ENCODE data around the gene FUT3. TPM values are rescaled to one million over a fixed set of nuclear protein-coding genes. Genes with fewer than 3 reads are reported as not detected.

The FUT3 gene
- total RNA-seq, 2 donors from 2014 or later: not detected

DNA sequence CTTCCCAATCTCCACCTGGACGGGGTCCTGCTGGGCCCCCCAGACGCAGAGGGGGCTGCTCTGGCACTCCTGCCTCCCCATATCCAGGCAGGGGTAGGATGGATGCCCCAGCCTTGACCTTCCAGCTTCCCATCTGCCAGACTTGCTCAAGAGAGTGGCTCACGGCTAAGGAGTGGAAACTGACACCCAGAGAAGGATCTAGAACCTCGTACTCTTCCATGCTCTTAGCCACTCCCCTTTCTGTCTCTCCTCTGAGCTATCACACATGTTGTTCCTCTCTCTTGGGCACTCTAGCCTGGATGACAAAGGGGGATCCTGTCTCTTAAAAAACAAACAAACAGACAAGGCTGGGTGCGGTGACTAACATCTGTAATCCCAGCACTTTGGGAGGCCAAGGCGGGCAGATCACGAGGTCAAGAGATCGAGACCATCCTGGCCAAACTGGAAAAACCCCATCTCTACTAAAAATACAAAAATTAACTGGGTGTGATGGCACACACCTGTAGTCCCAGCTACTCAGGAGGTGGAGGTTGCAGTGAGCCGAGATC, 31.2 kb upstream of the FUT3 start:
- no peak for DNase-seq (ENCODE audit: low spot score)
- no peak overlapping the region for H3K4me3 ChIP-seq
- H3K27me3 ChIP-seq: no peaks in the 10 kb centered on the region
- H3K36me3 ChIP-seq: no peaks in the 10 kb centered on the region
- H3K27ac ChIP-seq: peak overlapping the region; percentile 51 to 67
- TF ChIP-seq, protein P1, sequence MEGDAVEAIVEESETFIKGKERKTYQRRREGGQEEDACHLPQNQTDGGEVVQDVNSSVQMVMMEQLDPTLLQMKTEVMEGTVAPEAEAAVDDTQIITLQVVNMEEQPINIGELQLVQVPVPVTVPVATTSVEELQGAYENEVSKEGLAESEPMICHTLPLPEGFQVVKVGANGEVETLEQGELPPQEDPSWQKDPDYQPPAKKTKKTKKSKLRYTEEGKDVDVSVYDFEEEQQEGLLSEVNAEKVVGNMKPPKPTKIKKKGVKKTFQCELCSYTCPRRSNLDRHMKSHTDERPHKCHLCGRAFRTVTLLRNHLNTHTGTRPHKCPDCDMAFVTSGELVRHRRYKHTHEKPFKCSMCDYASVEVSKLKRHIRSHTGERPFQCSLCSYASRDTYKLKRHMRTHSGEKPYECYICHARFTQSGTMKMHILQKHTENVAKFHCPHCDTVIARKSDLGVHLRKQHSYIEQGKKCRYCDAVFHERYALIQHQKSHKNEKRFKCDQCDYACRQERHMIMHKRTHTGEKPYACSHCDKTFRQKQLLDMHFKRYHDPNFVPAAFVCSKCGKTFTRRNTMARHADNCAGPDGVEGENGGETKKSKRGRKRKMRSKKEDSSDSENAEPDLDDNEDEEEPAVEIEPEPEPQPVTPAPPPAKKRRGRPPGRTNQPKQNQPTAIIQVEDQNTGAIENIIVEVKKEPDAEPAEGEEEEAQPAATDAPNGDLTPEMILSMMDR (IDR thresholded peaks at IDR 0.05): no peak
- H3K9me3 ChIP-seq: no peaks in the 10 kb centered on the region
- peaks cover 0 to 11% of the 10 kb centered on the region in 2 donors for H3K4me1 ChIP-seq

DNA sequence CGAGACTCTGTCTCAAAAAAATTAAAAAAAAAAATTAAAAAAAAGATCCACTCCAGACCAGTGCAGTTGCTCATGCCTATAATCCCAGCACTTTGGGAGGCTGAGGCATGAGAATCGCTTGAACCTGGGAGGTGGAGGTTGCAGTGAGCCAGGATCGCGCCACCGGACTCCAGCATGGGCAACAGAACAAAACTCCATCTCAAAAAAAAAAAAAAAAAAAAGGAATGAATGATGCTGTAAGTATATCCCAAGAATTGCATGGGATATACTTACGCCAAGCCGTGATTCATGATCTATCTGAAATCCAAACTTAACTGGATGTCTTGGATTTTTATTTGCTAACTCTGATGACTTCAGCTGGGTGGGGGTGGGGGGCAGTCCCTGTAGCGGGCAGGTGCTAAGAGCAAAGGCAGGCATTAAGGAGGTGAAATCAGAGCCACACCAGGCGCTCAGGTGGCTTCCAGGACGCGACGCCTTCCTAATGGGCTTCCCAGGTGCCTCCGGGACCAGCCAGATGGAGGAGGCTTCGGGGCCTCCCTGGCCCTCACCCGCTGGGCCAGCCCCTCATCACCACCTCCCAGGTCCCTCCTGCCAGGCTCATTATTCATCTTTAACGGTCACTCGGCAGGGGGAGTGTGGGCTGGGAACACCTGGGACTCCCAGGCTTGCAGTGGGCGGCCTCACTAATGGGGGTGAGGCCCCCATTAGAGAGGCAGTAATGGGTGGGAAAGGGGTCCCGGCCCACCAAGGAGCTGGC, 30.5 kb upstream of the FUT3 start:
- no peaks in the 10 kb centered on the region for H3K36me3 ChIP-seq
- H3K4me1 ChIP-seq: peaks cover 0 to 11% of the 10 kb centered on the region in 2 donors
- H3K4me3 ChIP-seq: no peak overlapping the region
- H3K27ac ChIP-seq: peak overlapping the region; percentile 51 to 84
- H3K27me3 ChIP-seq: no peaks in the 10 kb centered on the region
- TF ChIP-seq, protein P1 (IDR thresholded peaks at IDR 0.05): no peak
- no peak for DNase-seq (ENCODE audit: low spot score)
- H3K9me3 ChIP-seq: no peaks in the 10 kb centered on the region

DNA sequence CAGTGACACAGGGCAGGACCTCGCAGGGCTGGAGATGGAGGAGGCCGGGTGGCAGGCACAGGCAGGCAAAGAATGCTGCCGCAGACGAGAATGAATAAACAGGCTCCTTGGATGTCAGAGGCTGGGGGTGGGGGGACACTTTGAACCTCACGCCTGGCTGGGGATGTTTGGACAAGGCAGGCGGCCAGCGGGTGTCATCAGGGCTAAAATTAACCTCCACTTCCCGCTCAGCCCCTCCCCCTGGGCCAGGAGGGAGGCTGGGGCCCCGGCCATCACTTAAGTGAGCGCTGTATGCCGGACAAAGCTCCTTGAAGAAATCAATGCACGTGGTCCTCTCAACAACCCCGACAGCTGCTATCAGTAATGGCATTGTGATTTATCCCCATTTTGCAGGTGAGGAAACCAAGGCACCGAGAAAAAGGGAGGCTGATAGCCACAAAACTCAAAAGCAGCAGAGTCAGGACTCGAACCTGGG, 29.4 kb upstream of the FUT3 start:
- Histone ChIP-seq H3K27ac (peak overlapping the region; percentile 50 to 84), H3K4me3 (no peak overlapping the region), H3K27me3 (no peaks in the 10 kb centered on the region), H3K36me3 (no peaks in the 10 kb centered on the region), H3K9me3 (no peaks in the 10 kb centered on the region), H3K4me1 (peaks cover 0 to 11% of the 10 kb centered on the region in 2 donors)
- no peak for DNase-seq (ENCODE audit: low spot score)
- TF ChIP-seq, protein P1 (IDR thresholded peaks at IDR 0.05): no peak

DNA sequence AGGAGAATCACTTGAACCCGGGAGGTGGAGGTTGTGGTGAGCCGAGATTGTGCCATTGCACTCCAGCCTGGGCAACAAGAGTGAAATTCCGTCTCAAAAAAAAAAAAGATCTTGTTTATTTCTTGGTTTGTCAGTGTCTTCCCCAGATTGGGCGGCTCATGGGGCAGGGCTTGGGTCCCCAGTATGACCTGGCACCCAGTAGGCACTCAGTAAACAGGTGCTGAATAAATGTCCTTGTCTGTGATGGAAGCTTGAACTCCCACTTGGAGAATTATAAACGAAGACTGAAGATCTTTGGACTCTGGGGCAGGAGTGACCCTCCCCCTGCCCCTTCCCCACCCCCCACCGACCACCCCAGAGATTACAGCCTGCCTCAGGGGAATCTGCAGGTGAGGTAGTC, 28.9 kb upstream of the FUT3 start:
- H3K27ac ChIP-seq: peak overlapping the region; percentile 50 to 84
- no peaks in the 10 kb centered on the region for H3K36me3 ChIP-seq
- DNase-seq (ENCODE audit: low spot score): no peak
- H3K4me3 ChIP-seq: no peak overlapping the region
- peaks cover 0 to 11% of the 10 kb centered on the region in 2 donors for H3K4me1 ChIP-seq
- no peaks in the 10 kb centered on the region for H3K27me3 ChIP-seq
- H3K9me3 ChIP-seq: no peaks in the 10 kb centered on the region
- TF ChIP-seq, protein P1 (IDR thresholded peaks at IDR 0.05): no peak

GRCh38 chr19:5877882-5878281, 26.6 kb upstream of the FUT3 start:
- no peaks in the 10 kb centered on the region for H3K36me3 ChIP-seq
- TF ChIP-seq, protein P1 (IDR thresholded peaks at IDR 0.05): no peak
- no peaks in the 10 kb centered on the region for H3K27me3 ChIP-seq
- H3K4me1 ChIP-seq: peaks cover 0 to 11% of the 10 kb centered on the region in 2 donors
- no peaks in the 10 kb centered on the region for H3K9me3 ChIP-seq
- DNase-seq (ENCODE audit: low spot score): no peak
- no peak overlapping the region for H3K4me3 ChIP-seq
- H3K27ac ChIP-seq: no peak overlapping the region
